Measurements from ENCODE around the gene TBPL1.

TBPL1 gene

GRCh38 chr6:133937909-133938308, 15.1 kb upstream of the TBPL1 start:
- H3K4me3 ChIP-seq (ENCODE audit: low read length), result no peak overlapping the region

GRCh38 chr6:133938533-133938932, 14.5 kb upstream of the TBPL1 start:
- Histone ChIP-seq H3K27ac (ENCODE audit: low read length) (no peak overlapping the region), H3K4me3 (ENCODE audit: low read length) (no peak overlapping the region), H3K9me3 (ENCODE audit: insufficient read depth, low read depth, low read length) (no peaks in the 10 kb centered on the region), H3K36me3 (ENCODE audit: insufficient read depth, low read depth, low read length) (no peaks in the 10 kb centered on the region), H3K4me1 (ENCODE audit: insufficient read depth, low read length) (no peaks in the 10 kb centered on the region), H3K9ac (ENCODE audit: low read depth, low read length) (no peak overlapping the region), H3K27me3 (ENCODE audit: insufficient read depth, low read length) (no peaks in the 10 kb centered on the region)

More at GRCh38 chr6:133937909-133938308, 15.1 kb upstream of the TBPL1 start:
- Histone ChIP-seq H3K4me1 (ENCODE audit: insufficient read depth, low read length) (no peaks in the 10 kb centered on the region), H3K27ac (ENCODE audit: low read length) (no peak overlapping the region), H3K36me3 (ENCODE audit: insufficient read depth, low read depth, low read length) (no peaks in the 10 kb centered on the region), H3K27me3 (ENCODE audit: insufficient read depth, low read length) (no peaks in the 10 kb centered on the region), H3K9me3 (ENCODE audit: insufficient read depth, low read depth, low read length) (no peaks in the 10 kb centered on the region), H3K9ac (ENCODE audit: low read depth, low read length) (no peak overlapping the region)

- H3K4me3 ChIP-seq (ENCODE audit: low read length), result no peak overlapping the region
- H3K27ac ChIP-seq (ENCODE audit: low read length), result no peak overlapping the region
- H3K27me3 ChIP-seq (ENCODE audit: insufficient read depth, low read length), result no peaks in the 10 kb centered on the region
- no peaks in the 10 kb centered on the region for H3K36me3 ChIP-seq (ENCODE audit: insufficient read depth, low read depth, low read length)
- H3K4me1 ChIP-seq (ENCODE audit: insufficient read depth, low read length), result no peaks in the 10 kb centered on the region
- H3K9ac ChIP-seq (ENCODE audit: low read depth, low read length), result no peak overlapping the region
- no peaks in the 10 kb centered on the region for H3K9me3 ChIP-seq (ENCODE audit: insufficient read depth, low read depth, low read length)
Measured at GRCh38 chr6:133939778-133940667, 13.0 kb upstream of the TBPL1 start.

DNA sequence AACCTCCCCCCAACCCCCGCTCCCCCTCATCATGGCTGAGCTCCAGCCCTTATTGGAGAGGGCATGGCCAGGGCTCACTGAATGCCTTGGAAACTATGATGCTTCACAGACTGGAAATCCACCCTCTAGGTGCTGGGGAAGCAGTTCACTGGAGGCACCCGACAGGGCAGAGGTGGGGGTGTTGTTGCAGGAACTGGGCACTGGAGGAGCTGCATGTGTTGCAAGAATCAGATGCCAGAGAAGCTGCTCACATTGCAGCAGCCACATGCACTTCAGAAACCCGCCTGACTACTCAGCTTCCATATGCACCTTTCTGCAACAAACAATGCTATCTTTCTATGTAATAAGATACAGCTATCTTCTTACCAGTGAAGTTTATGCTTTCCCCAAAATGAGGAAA, 7.9 kb upstream of the TBPL1 start:
- Histone ChIP-seq H3K27me3 (ENCODE audit: insufficient read depth, low read length) (0 out of 2 replicates have a peak, but pooled peaks cover 7% of the 10 kb centered on the region), H3K27ac (ENCODE audit: low read length) (no peak overlapping the region), H3K9ac (ENCODE audit: low read depth, low read length) (no peak overlapping the region), H3K4me1 (ENCODE audit: insufficient read depth, low read length) (no peaks in the 10 kb centered on the region), H3K9me3 (ENCODE audit: insufficient read depth, low read depth, low read length) (no peaks in the 10 kb centered on the region), H3K36me3 (ENCODE audit: insufficient read depth, low read depth, low read length) (no peaks in the 10 kb centered on the region), H3K4me3 (ENCODE audit: low read length) (no peak overlapping the region)

DNA sequence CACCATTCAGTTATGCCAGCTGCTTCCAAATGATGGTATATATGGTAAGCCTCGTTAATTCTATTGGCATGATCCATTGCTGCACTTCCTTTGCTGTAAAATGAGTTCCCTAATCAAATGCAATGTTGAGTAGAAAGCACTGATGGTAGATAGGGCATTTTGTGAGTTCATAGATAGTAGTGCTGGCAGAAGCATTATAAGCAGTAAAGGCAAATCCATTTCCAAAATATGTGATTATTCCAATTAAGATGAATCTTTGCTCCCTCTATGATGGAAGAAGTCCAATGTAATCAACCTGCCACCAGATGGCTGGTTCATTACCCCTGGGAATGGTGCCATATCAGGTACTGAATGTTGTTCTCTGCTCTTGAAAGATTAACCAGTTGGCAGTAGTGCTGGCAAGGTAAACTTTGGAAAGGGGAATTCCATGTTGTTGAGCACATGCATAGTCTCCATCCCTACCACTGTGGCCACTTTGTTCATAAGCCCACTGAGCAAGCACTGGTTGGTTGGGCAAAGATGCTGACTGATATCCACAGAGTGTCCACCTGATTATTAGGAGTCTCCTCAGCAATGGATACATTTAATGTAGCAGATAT, 5.6 kb upstream of the TBPL1 start:
- Histone ChIP-seq H3K36me3 (ENCODE audit: insufficient read depth, low read depth, low read length) (no peaks in the 10 kb centered on the region), H3K27me3 (ENCODE audit: insufficient read depth, low read length) (peaks cover 12% of the 10 kb centered on the region; the same call in 1 of the 2 replicates), H3K27ac (ENCODE audit: low read length) (no peak overlapping the region), H3K9me3 (ENCODE audit: insufficient read depth, low read depth, low read length) (no peaks in the 10 kb centered on the region), H3K4me3 (ENCODE audit: low read length) (no peak overlapping the region), H3K9ac (ENCODE audit: low read depth, low read length) (no peak overlapping the region), H3K4me1 (ENCODE audit: insufficient read depth, low read length) (peaks cover 3% of the 10 kb centered on the region; the same call in 1 of the 2 replicates)

DNA sequence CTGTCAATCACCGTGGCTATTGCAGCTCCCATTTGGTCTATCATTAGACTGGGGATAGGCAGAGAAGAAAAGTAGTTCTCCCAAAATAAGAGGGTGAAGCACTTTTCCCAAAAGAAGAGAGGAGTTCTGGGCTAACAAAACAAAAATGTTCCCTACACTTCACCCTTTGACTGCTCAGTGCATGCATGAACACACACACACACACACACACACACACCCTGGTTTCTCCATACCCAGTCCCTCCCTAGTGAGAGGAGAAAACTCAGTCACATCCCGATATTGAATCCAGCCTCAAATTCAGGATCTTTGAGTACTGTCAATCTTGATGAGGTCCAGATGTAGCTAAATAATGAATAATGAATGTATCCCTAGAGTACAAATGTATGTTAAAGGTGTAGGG, 4.6 kb upstream of the TBPL1 start:
- Histone ChIP-seq H3K4me3 (ENCODE audit: low read length) (no peak overlapping the region), H3K36me3 (ENCODE audit: insufficient read depth, low read depth, low read length) (no peaks in the 10 kb centered on the region), H3K9ac (ENCODE audit: low read depth, low read length) (no peak overlapping the region), H3K27ac (ENCODE audit: low read length) (no peak overlapping the region), H3K27me3 (ENCODE audit: insufficient read depth, low read length) (peaks cover 12% of the 10 kb centered on the region; the same call in 1 of the 2 replicates), H3K9me3 (ENCODE audit: insufficient read depth, low read depth, low read length) (no peaks in the 10 kb centered on the region), H3K4me1 (ENCODE audit: insufficient read depth, low read length) (peaks cover 3% of the 10 kb centered on the region; the same call in 1 of the 2 replicates)

- peaks cover 12% of the 10 kb centered on the region; the same call in 1 of the 2 replicates for H3K27me3 ChIP-seq (ENCODE audit: insufficient read depth, low read length)
- peaks cover 12% of the 10 kb centered on the region for H3K4me1 ChIP-seq (ENCODE audit: insufficient read depth, low read length)
- no peak overlapping the region for H3K27ac ChIP-seq (ENCODE audit: low read length)
- peak overlapping the region; percentile 98; the same call in 1 of the 2 replicates for H3K4me3 ChIP-seq (ENCODE audit: low read length)
- no peaks in the 10 kb centered on the region for H3K36me3 ChIP-seq (ENCODE audit: insufficient read depth, low read depth, low read length)
- no peak overlapping the region for H3K9ac ChIP-seq (ENCODE audit: low read depth, low read length)
- H3K9me3 ChIP-seq (ENCODE audit: insufficient read depth, low read depth, low read length), result no peaks in the 10 kb centered on the region
Measured at GRCh38 chr6:133951227-133951626, 1.8 kb upstream of the TBPL1 start.

- Histone ChIP-seq H3K27ac (ENCODE audit: low read length) (no peak overlapping the region), H3K36me3 (ENCODE audit: insufficient read depth, low read depth, low read length) (no peaks in the 10 kb centered on the region), H3K9ac (ENCODE audit: low read depth, low read length) (peak overlapping the region; percentile 66; the same call in 1 of the 2 replicates), H3K9me3 (ENCODE audit: insufficient read depth, low read depth, low read length) (no peaks in the 10 kb centered on the region), H3K4me1 (ENCODE audit: insufficient read depth, low read length) (peaks cover 15% of the 10 kb centered on the region), H3K27me3 (ENCODE audit: insufficient read depth, low read length) (peaks cover 12% of the 10 kb centered on the region; the same call in 1 of the 2 replicates), H3K4me3 (ENCODE audit: low read length) (peak overlapping the region; percentile 98)
Measured at GRCh38 chr6:133951881-133952814, 876 bp upstream of the TBPL1 start.

DNA sequence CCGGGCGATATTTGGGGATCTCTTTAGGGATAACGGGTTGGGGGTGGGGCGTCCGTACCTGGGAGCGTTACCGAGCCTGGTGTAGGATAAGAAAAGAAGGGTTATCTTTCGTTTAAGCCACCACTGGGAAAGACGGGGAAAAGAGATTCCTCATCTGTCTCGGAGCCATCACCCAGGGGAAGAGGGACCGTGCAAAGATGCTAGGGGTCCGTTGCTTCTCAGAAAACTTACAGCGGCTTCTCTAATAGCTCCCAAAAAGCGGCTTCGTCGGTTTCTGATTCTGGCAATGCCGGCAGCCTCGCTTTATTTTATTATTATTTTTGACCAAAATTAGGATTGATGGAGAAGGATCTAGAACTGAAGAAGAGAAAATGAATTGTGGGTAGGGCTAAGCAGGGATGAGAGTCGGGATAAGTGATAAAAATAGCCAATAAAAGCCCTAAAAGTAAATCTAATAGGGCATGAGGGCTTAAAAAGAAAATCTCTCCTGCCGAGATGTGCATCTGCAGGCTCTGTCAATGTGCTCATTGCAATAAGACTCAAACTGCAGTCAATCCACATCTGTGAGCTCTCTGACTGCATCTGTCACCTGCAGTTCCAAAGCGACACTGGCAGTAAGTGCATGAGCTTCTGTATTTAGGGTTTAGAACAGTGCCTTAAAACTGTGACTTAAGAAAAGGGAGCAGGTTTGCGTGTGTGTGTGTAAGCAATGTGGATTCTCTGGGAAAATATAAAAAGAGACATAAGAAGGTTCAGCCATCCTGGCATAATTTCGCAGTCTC, 801 bp downstream of the TBPL1 start:
- H3K27me3 ChIP-seq (ENCODE audit: insufficient read depth, low read length), result peaks cover 9% of the 10 kb centered on the region; the same call in 1 of the 2 replicates
- peak overlapping the region; percentile 80; the same call in 1 of the 2 replicates for H3K9ac ChIP-seq (ENCODE audit: low read depth, low read length)
- no peaks in the 10 kb centered on the region for H3K9me3 ChIP-seq (ENCODE audit: insufficient read depth, low read depth, low read length)
- peaks cover 15% of the 10 kb centered on the region for H3K4me1 ChIP-seq (ENCODE audit: insufficient read depth, low read length)
- H3K36me3 ChIP-seq (ENCODE audit: insufficient read depth, low read depth, low read length), result no peaks in the 10 kb centered on the region
- H3K4me3 ChIP-seq (ENCODE audit: low read length), result peak overlapping the region; percentile 98
- no peak overlapping the region for H3K27ac ChIP-seq (ENCODE audit: low read length)

DNA sequence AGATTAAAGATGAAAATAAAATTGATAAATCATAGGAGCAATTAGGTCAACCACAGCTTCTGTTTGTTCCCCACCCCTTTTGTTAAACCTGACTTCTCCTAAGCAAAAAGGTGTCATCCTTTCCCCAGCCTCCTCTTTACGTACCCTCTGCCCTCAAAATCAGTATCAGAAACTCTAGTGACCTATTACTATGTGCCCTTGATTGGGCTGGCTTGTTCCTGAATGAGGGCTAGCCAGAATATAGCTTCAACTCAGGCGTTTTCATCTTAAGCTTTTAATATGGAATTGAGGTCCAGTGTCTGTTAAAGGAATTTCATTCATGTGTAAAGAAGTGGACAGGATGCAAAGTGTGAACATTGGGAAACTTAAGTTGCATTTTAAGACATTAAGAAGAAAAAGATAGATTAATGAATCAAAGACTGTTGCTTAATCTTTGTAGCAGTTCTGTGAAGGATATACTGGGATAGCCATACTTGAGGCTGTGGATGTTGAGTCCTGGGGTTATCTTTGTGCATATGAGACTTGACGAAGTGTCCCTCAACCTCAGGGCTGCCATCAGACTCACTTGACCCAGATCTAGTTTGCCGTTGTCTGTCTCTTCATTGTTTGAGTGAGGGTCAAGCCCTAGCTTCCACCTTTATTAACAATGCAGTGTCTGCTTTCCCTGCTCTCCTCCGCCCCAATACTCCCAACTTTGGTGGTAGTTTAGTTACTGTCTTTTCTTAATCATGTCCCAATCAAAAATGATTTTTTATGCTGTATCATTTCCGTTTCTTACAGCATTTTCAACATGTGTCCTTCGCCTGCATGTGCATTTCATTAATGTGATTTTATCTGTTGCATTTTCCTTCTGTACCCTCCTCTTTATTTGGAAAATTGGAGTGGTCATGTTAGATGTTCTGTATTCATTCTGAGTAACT, 1.9 kb downstream of the TBPL1 start:
- Histone ChIP-seq H3K4me3 (ENCODE audit: low read length) (peak overlapping the region; percentile 98), H3K27me3 (ENCODE audit: insufficient read depth, low read length) (peaks cover 4% of the 10 kb centered on the region; the same call in 1 of the 2 replicates), H3K4me1 (ENCODE audit: insufficient read depth, low read length) (peaks cover 15% of the 10 kb centered on the region), H3K27ac (ENCODE audit: low read length) (no peak overlapping the region), H3K36me3 (ENCODE audit: insufficient read depth, low read depth, low read length) (no peaks in the 10 kb centered on the region), H3K9ac (ENCODE audit: low read depth, low read length) (peak overlapping the region; percentile 80; the same call in 1 of the 2 replicates), H3K9me3 (ENCODE audit: insufficient read depth, low read depth, low read length) (no peaks in the 10 kb centered on the region)
